Lower leg skin (tissue), 3 donors: ENCODE data around the gene BICRAL.
"Not testable (repeated sequence)": the region's sequence is repeated elsewhere in the genome, so short reads cannot be mapped to it uniquely, and the experiment has no call there.

ENCODE experiments used
- CTCF ChIP-seq, 3 donors: fragments of 450-650 bp; IDR thresholded peaks; one replicate each; pipeline ENCODE4 v1.5.1; 2016; ENCODE audit warnings: antibody characterized with exemption in 3 of 3, mild to moderate bottlenecking in 3 of 3, moderate library complexity in 2 of 3
- POLR2A ChIP-seq, 2 donors: fragments of 450-650 bp; IDR thresholded peaks; one replicate each; pipeline ENCODE4 v1.6.1; 2016 to 2017; ENCODE audit warnings: antibody characterized with exemption in 2 of 2, mild to moderate bottlenecking in 1 of 2, moderate library complexity in 1 of 2

GRCh38 chr6:42806359-42806758 lies 24.5 kb downstream of the BICRAL start:
- not testable (repeated sequence) for TF ChIP-seq POLR2A, CTCF (IDR thresholded peaks at IDR 0.05)
